Activated T-cell treated with anti-CD3 and anti-CD28 coated beads, Interleukin-2, amount 50 U/mL, for 48 hours (primary cell): ENCODE results near the gene NFYB.

Source experiments
- DNase-seq, 2 experiments: peaks; one replicate each; pipeline ENCODE4 v3.0.0-alpha.2; 2020

The NFYB gene

GRCh38 chr12:104155711-104156555 lies 17.9 kb upstream of the NFYB start:
- no peak for DNase-seq

- DNase-seq: no peak
Measured at GRCh38 chr12:104154806-104155205, 16.8 kb upstream of the NFYB start.

GRCh38 chr12:104154286-104154685 lies 16.3 kb upstream of the NFYB start:
- DNase-seq: no peak

- DNase-seq: no peak
Measured at GRCh38 chr12:104152685-104153241, 14.8 kb upstream of the NFYB start.

- DNase-seq: no peak
Measured at GRCh38 chr12:104150416-104150815, 12.4 kb upstream of the NFYB start.

- no peak for DNase-seq
Measured at GRCh38 chr12:104147346-104147745, 9.3 kb upstream of the NFYB start.

GRCh38 chr12:104143918-104144317 lies 5.9 kb upstream of the NFYB start:
- DNase-seq: no peak

- DNase-seq: no peak
Measured at GRCh38 chr12:104143002-104143401, 5.0 kb upstream of the NFYB start.

- DNase-seq: no peak
Measured at GRCh38 chr12:104142543-104142942, 4.5 kb upstream of the NFYB start.

- no peak for DNase-seq
Measured at GRCh38 chr12:104138797-104139152, 765 bp upstream of the NFYB start.

GRCh38 chr12:104137001-104137901 lies 759 bp downstream of the NFYB start:
- DNase-seq: peak; percentile 67

GRCh38 chr12:104136577-104136976 lies 1.4 kb downstream of the NFYB start:
- no peak for DNase-seq

- DNase-seq: no peak
Measured at GRCh38 chr12:104134882-104135281, 3.1 kb downstream of the NFYB start.

- no peak for DNase-seq
Measured at GRCh38 chr12:104133866-104134265, 4.1 kb downstream of the NFYB start.

GRCh38 chr12:104133321-104133720 lies 4.7 kb downstream of the NFYB start:
- DNase-seq: no peak

GRCh38 chr12:104132351-104132956 lies 5.6 kb downstream of the NFYB start:
- DNase-seq: no peak

GRCh38 chr12:104131609-104132008 lies 6.4 kb downstream of the NFYB start:
- no peak for DNase-seq

GRCh38 chr12:104130760-104131159 lies 7.2 kb downstream of the NFYB start:
- DNase-seq: no peak

- DNase-seq: no peak
Measured at GRCh38 chr12:104126548-104126947, 11.5 kb downstream of the NFYB start.

- no peak for DNase-seq
Measured at GRCh38 chr12:104122298-104122697, 15.7 kb downstream of the NFYB start.

- DNase-seq: no peak
Measured at GRCh38 chr12:104121001-104121400, 17.0 kb downstream of the NFYB start.

- DNase-seq: no peak
Measured at GRCh38 chr12:104115587-104115975, 22.4 kb downstream of the NFYB start.
